Muscle layer of duodenum (tissue), 2 donors: ENCODE measurements around the gene TNFRSF18.
"Not testable (repeated sequence)": the region's sequence is repeated elsewhere in the genome, so short reads cannot be mapped to it uniquely, and the experiment has no call there.

Experiments
- H3K27ac ChIP-seq: one replicate; pipeline ENCODE4 v1.7.0; 2013; ENCODE audit warnings: mild to moderate bottlenecking, low read length
- H3K27me3 ChIP-seq: one replicate; pipeline ENCODE4 v1.7.0; 2013; ENCODE audit warnings: low read depth, mild to moderate bottlenecking, control low read depth, low read length
- H3K36me3 ChIP-seq, 2 donors: one replicate each; pipeline ENCODE4 v1.7.0; 2013; ENCODE audit warnings: low read length in 2 of 2, control low read depth in 1 of 2, mild to moderate bottlenecking in 1 of 2; ENCODE audit not compliant: insufficient read depth in 2 of 2, control insufficient read depth in 1 of 2
- H3K4me1 ChIP-seq, 2 donors: one replicate each; pipeline ENCODE4 v1.7.0; 2013; ENCODE audit warnings: low read length in 2 of 2, mild to moderate bottlenecking in 2 of 2, control low read depth in 1 of 2, moderate library complexity in 1 of 2; ENCODE audit not compliant: insufficient read depth in 2 of 2, control insufficient read depth in 1 of 2
- H3K4me3 ChIP-seq, 2 donors: one replicate each; pipeline ENCODE4 v1.7.0; 2013; ENCODE audit warnings: low read length in 2 of 2, low read depth in 1 of 2, mild to moderate bottlenecking in 1 of 2
- H3K9me3 ChIP-seq, 2 donors: one replicate each; pipeline ENCODE4 v1.7.0; 2013; ENCODE audit warnings: low read length in 2 of 2, control low read depth in 1 of 2, mild to moderate bottlenecking in 1 of 2; ENCODE audit not compliant: control insufficient read depth in 1 of 2
- donor health status: healthy.

The TNFRSF18 gene

GRCh38 chr1:1197551-1198422, 8.6 kb downstream of the TNFRSF18 start:
- Histone ChIP-seq H3K4me1 (no peaks in the 10 kb centered on the region), H3K27ac (no peak overlapping the region), H3K36me3 (no peaks in the 10 kb centered on the region), H3K4me3 (no peak overlapping the region), H3K9me3 (peaks cover 3 to 5% of the 10 kb centered on the region in 2 donors), H3K27me3 (no peaks in the 10 kb centered on the region)

DNA sequence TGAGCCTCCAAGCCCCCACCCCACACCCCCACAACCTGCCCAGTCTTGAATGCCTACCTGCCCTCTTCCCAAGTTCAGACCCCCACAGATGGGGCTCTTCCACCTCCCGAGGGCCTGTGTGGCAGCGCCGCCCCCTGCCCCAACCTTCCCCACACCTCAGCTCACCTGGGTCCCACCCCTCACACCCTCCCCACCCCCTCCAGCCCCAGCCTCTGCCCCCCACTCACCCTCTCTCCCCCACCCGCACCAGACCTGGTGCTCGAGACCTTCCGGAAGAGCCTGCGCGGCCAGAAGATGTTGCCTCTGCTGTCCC, 9.2 kb downstream of the TNFRSF18 start:
- Histone ChIP-seq H3K27me3 (no peaks in the 10 kb centered on the region), H3K9me3 (peaks cover 3 to 5% of the 10 kb centered on the region in 2 donors), H3K27ac (no peak overlapping the region), H3K4me3 (no peak overlapping the region), H3K4me1 (no peaks in the 10 kb centered on the region), H3K36me3 (no peaks in the 10 kb centered on the region)

DNA sequence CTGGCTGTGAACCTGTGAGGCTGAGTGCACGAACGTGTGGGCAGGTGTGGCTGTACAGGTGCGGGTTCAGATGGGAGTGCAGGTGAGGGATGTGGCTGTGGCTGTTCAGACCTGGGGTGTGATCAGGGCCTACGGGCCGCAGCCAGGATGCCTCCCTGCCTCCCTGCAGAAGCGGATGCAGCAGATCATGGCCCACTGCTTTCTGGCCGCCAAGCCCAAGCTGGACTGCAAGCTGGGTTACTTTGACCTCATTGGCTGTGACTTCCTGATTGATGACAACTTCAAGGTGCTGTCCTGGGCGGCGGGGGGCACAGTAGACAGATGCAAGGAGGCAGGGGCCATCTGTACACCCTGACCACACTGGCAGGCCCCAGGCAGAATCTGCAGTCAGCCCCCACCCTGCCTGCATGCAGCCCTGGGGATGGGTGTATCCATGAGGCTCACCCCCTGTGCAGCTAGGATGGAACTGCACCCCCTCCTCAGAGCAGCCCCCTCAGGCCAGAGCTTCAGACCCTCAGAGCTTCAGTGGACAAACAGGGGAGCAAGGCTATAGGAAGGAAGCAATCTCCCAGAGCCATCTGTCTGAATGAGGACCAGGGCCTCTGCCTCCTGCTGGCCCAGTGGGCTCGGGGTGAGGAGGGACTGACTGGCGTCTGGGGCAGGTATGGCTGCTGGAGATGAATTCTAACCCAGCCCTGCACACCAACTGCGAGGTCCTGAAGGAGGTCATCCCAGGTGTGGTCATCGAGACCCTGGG, 9.8 kb downstream of the TNFRSF18 start:
- Histone ChIP-seq H3K4me1 (no peaks in the 10 kb centered on the region), H3K27ac (no peak overlapping the region), H3K9me3 (peaks cover 3 to 5% of the 10 kb centered on the region in 2 donors), H3K36me3 (no peaks in the 10 kb centered on the region), H3K4me3 (no peak overlapping the region), H3K27me3 (no peaks in the 10 kb centered on the region)

GRCh38 chr1:1195726-1196125, 10.7 kb downstream of the TNFRSF18 start:
- H3K36me3 ChIP-seq, H3K27me3 ChIP-seq, H3K4me1 ChIP-seq, H3K27ac ChIP-seq, H3K9me3 ChIP-seq, H3K4me3 ChIP-seq: not testable (repeated sequence)

DNA sequence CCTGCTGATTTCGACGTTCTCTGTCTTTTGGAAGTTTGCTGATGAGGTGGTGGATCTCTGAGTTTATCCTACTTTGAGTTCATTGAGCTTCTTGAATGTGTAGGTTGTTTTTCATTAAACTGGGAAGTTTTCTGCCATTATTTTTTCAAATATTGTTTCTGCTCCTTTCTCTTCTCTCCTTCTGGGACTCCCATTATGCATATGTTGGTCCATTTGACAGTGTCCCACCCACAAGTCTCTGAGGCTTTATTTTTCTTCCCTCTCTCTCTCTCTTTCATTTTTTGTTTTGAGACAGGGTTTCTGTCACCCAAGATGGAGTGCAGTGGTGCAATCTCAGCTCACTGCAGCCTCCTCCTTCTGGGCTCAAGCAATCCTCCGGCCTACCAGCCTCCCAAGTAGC, 11.7 kb downstream of the TNFRSF18 start:
- Histone ChIP-seq H3K27me3 (no peaks in the 10 kb centered on the region), H3K4me3 (no peak overlapping the region), H3K36me3 (no peaks in the 10 kb centered on the region), H3K4me1 (no peaks in the 10 kb centered on the region), H3K27ac (no peak overlapping the region), H3K9me3 (peaks cover 3 to 5% of the 10 kb centered on the region in 2 donors)

GRCh38 chr1:1191734-1192133, 14.7 kb downstream of the TNFRSF18 start:
- H3K27ac ChIP-seq = no peak overlapping the region
- H3K27me3 ChIP-seq = no peaks in the 10 kb centered on the region
- no peaks in the 10 kb centered on the region for H3K36me3 ChIP-seq
- H3K9me3 ChIP-seq = peaks cover 3 to 5% of the 10 kb centered on the region in 2 donors
- H3K4me3 ChIP-seq = no peak overlapping the region
- no peaks in the 10 kb centered on the region for H3K4me1 ChIP-seq

DNA sequence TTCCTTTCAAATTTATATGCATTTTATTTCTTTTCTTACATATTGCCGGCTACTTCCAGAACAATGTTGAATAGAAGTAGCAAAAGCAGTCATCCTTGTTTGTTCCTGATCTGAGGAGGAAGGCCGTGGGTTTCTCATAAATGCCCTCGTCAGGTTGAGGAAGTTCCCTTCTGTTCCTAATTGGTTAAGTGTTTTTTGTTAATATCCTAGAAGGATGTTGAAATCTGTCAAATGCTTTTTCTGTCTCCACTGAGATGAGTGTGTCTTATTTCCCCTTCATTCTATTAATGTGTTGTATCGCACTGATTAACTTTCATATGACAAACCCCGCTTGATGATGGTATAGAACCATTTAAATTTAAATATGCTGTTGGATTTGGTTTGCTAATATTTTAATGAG, 17.3 kb downstream of the TNFRSF18 start:
- no peaks in the 10 kb centered on the region for H3K4me1 ChIP-seq
- no peaks in the 10 kb centered on the region for H3K27me3 ChIP-seq
- no peaks in the 10 kb centered on the region for H3K36me3 ChIP-seq
- H3K4me3 ChIP-seq = no peak overlapping the region
- no peak overlapping the region for H3K27ac ChIP-seq
- peaks cover 0 to under 1% of the 10 kb centered on the region in 2 donors for H3K9me3 ChIP-seq

DNA sequence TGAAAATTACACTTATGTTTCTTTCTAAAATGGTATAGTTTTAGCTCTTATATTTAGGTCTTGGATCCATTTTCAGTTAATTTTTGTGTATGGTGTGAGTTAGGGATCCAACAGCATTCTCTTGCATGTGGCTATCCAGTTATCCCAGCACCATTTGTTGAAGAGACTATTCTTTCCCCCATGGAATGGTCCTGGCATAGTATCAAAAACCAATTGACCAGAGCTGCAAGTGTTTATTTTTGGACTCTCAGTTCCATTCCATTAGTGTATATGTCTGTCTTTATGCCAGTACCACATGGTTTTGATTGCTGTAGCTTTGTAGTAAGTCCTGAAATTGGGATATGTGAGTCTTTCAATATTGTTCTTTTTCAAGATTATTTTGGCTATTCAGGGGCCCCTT, 18.5 kb downstream of the TNFRSF18 start:
- no peak overlapping the region for H3K4me3 ChIP-seq

DNA sequence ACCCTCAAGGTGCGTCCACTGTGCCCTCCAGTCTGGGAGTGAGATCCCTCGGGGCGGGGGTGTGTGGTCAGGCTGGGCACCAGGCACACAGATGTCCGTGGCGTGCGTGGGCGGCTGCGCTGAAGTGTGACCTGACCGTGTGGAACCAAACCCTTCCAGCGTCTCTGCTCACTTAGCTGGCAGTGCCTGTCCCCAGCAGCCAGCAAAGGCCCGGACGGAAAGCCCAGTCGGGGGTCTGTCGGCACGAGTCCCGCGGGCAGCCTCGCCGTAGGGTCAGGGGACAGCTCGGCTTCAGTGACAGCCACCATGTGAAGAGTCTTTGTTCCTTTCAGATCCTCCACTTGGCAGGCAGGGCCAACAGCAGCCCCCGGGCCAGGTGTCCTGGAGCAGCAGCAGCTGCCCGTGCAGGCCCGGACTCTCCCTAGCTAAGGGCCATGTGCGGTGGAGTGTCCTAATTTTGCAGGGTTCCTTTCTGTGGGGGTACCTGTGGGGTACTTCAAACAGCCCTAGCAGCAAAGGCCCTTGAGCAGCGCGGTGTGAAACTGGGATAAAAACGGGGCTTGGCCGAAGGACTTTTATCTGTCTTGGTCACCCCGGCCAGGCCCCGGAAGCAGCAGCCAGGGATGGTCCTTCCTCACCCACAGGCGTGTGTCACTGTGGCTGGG, 21.2 kb downstream of the TNFRSF18 start:
- Histone ChIP-seq H3K4me3 (no peak overlapping the region), H3K9me3 (no peaks in the 10 kb centered on the region), H3K4me1 (no peaks in the 10 kb centered on the region), H3K36me3 (no peaks in the 10 kb centered on the region), H3K27me3 (no peaks in the 10 kb centered on the region), H3K27ac (no peak overlapping the region)

More for the DNA sequence above, 18.5 kb downstream of the TNFRSF18 start:
- no peaks in the 10 kb centered on the region for H3K9me3 ChIP-seq
- H3K4me1 ChIP-seq = no peaks in the 10 kb centered on the region
- no peak overlapping the region for H3K27ac ChIP-seq
- H3K36me3 ChIP-seq = no peaks in the 10 kb centered on the region
- H3K27me3 ChIP-seq = no peaks in the 10 kb centered on the region

- H3K9me3 ChIP-seq = no peaks in the 10 kb centered on the region
Measured at GRCh38 chr1:1183833-1184775, 22.3 kb downstream of the TNFRSF18 start.

More at GRCh38 chr1:1183833-1184775, 22.3 kb downstream of the TNFRSF18 start:
- no peaks in the 10 kb centered on the region for H3K4me1 ChIP-seq
- no peak overlapping the region for H3K27ac ChIP-seq
- H3K36me3 ChIP-seq = no peaks in the 10 kb centered on the region
- no peak overlapping the region for H3K4me3 ChIP-seq
- H3K27me3 ChIP-seq = no peaks in the 10 kb centered on the region
